ENCODE results near the gene ATP11B.
A peak's percentile ranks its signal among the peaks of the same experiment; 100 is the strongest.
"Not testable (repeated sequence)": the region's sequence is repeated elsewhere in the genome, so short reads cannot be mapped to it uniquely, and the experiment has no call there.

ATP11B gene

GRCh38 chr3:182848906-182849305 is 55.6 kb downstream of the ATP11B start:
- no peak for DNase-seq

- DNase-seq, result peak in 1 of 2 donors; percentile 25
Observed at GRCh38 chr3:182855076-182855475, 61.8 kb downstream of the ATP11B start.

GRCh38 chr3:182861348-182861747 is 68.0 kb downstream of the ATP11B start:
- no peak for DNase-seq

- no peak for DNase-seq
Observed at GRCh38 chr3:182862159-182862860, 69.0 kb downstream of the ATP11B start.

- no peak for DNase-seq
Observed at GRCh38 chr3:182869059-182869458, 75.8 kb downstream of the ATP11B start.

GRCh38 chr3:182870917-182871316 is 77.6 kb downstream of the ATP11B start:
- DNase-seq, result not testable (repeated sequence)

- no peak for DNase-seq
Observed at GRCh38 chr3:182879031-182879611, 85.8 kb downstream of the ATP11B start.

- no peak for DNase-seq
Observed at GRCh38 chr3:182886497-182886896, 93.2 kb downstream of the ATP11B start.

- DNase-seq, result no peak
Observed at GRCh38 chr3:182889948-182890629, 96.8 kb downstream of the ATP11B start.

- no peak for DNase-seq
Observed at GRCh38 chr3:182891364-182891763, 98.1 kb downstream of the ATP11B start.

- DNase-seq, result no peak
Observed at GRCh38 chr3:182892226-182892625, 98.9 kb downstream of the ATP11B start.

GRCh38 chr3:182895513-182896112 is 102.3 kb downstream of the ATP11B start:
- DNase-seq, result no peak

GRCh38 chr3:182896553-182896952 is 103.2 kb downstream of the ATP11B start:
- no peak for DNase-seq

GRCh38 chr3:182902236-182902635 is 108.9 kb downstream of the ATP11B start:
- DNase-seq, result no peak

- DNase-seq, result no peak
Observed at GRCh38 chr3:182904164-182904563, 110.9 kb downstream of the ATP11B start.

- DNase-seq, result no peak
Observed at GRCh38 chr3:182905623-182906022, 112.3 kb downstream of the ATP11B start.

GRCh38 chr3:182906036-182906435 is 112.7 kb downstream of the ATP11B start:
- no peak for DNase-seq

GRCh38 chr3:182908471-182908870 is 115.2 kb downstream of the ATP11B start:
- DNase-seq, result no peak

- DNase-seq, result no peak
Observed at GRCh38 chr3:182909318-182910040, 116.2 kb downstream of the ATP11B start.

GRCh38 chr3:182910936-182911781 is 117.9 kb downstream of the ATP11B start:
- no peak for DNase-seq

- no peak for DNase-seq
Observed at GRCh38 chr3:182911782-182912111, 118.4 kb downstream of the ATP11B start.

- DNase-seq, result peak in 1 of 2 donors; percentile 46
Observed at GRCh38 chr3:182912474-182912873, 119.2 kb downstream of the ATP11B start.
